SU-DHL-6 (cell line): ENCODE results near the gene CD247.

Source experiments
- CTCF ChIP-seq: fragments of 200-600 bp; sonication (generic); IDR thresholded peaks from one replicate; pipeline ENCODE4 v1.5.1; 2017; ENCODE audit warnings: antibody characterized with exemption, mild to moderate bottlenecking, low read length, moderate library complexity; ENCODE audit not compliant: insufficient read depth, poor library complexity, severe bottlenecking
- EZH2phosphoT487 ChIP-seq: fragments of 200-600 bp; sonication (generic), shearing (Covaris generic); conservative IDR thresholded peaks from 2 replicates; pipeline ENCODE4 v1.6.1; 2018; ENCODE audit warnings: mild to moderate bottlenecking, antibody characterized with exemption, low read length, moderate library complexity, mixed read lengths

DNA sequence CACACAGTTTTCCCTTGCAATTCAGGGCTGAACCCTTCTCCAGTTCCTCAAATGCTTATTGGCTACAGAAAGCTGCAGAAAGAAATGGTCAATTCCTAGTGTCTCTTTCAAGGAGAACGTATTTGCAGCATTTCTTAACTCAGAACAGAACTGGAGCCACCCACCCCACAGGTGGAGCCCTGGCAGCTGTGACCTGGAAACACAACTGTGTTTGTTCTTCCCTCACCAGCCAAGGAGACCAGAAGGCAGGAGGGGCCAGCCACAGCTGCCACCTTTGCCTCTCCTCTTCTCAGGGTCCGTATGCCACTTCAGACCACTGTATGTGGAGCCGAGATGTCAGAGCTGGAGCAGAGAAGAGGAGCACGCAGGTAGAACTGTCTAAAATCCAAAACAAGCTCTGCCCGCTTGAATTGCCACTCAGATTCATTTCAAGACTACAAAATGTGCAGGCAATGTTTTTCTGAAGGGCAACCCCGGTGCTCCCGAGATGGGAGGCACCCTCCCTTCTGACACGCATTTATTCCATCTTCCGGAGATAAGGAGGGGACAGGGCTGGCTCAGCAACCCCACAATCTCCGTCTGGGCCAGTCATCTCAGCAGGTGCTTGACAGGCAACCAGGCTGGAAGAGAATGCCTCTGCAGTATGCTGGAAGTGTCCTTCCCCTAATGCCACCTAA, 16.7 kb downstream of the CD247 start:
- TF ChIP-seq CTCF (no peak), EZH2phosphoT487 (no peak)
